ENCODE results near the gene PAK5.

PAK5 gene

DNA sequence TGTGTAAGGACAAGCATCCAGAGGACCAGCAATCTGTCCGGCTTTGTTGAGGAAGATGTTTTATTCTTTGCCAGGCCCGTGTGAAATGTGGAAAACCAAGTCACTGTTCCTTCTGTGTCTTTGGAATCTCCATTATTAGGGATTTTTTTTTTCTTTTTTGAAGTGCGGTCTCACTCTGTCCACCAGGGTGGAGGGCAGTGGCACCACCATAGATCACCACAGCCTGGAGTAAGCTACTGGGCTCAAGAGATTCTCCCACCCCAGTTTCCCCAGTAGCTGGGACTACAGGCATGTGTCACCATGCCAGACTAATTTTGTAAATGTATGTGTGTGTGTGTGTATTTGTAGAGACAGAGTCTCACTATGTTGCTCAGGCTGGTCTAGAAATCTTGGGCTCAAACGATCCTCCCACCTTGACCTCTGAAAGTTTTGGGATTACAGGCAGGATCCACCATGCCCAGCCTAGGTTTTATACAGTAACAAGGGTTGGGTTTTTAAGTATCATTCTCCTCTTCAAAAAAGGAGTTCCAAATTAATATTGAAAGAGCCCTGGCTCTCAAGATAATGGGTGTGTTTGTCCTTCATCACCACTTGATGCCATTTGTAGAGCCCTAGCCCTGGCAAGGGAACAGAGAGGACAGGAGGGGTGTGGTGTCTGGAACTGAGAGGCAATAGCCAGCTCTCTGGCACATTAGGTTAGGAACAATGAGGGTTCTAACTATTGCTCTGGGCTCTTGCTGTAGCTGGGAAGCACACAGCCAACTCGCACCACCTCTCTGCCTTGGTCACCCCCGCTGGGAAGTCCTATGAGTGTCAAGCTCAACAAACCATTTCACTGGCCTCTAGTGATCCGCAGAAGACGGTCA lies 321.3 kb downstream of the PAK5 start:
- TF ChIP-seq, protein P1, sequence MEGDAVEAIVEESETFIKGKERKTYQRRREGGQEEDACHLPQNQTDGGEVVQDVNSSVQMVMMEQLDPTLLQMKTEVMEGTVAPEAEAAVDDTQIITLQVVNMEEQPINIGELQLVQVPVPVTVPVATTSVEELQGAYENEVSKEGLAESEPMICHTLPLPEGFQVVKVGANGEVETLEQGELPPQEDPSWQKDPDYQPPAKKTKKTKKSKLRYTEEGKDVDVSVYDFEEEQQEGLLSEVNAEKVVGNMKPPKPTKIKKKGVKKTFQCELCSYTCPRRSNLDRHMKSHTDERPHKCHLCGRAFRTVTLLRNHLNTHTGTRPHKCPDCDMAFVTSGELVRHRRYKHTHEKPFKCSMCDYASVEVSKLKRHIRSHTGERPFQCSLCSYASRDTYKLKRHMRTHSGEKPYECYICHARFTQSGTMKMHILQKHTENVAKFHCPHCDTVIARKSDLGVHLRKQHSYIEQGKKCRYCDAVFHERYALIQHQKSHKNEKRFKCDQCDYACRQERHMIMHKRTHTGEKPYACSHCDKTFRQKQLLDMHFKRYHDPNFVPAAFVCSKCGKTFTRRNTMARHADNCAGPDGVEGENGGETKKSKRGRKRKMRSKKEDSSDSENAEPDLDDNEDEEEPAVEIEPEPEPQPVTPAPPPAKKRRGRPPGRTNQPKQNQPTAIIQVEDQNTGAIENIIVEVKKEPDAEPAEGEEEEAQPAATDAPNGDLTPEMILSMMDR (IDR thresholded peaks at IDR 0.05) = no peak

DNA sequence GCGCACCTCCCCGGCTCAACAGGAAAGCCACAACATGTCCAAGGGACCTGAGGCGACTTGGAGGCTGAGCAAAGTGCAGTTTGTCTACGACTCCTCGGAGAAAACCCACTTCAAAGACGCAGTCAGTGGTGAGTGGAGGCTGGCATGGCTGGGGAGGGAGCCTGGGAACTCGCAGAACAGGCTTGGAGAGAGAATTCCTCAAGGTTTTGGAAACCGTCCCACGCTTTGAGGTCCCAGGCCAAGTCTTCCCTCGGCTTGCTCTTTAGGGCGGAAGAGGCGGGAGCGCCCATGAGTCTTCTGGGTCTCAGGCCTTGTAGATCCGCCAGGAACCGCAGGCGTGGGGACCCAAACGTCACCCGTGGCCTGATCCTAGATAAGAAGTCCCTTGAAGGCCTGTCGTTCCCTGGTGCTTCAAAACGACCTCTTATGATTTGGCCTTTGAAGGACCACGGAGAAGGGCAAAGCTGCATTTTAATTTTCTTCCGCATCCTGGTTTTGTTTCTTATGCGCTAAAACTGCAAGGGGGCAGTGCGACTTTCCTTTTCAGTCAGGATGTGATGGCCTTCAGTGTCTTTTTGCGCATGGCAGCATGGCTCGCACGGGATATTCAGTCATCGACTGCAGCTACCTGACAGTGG lies 322.5 kb downstream of the PAK5 start:
- TF ChIP-seq, protein P1 (IDR thresholded peaks at IDR 0.05) = no peak

DNA sequence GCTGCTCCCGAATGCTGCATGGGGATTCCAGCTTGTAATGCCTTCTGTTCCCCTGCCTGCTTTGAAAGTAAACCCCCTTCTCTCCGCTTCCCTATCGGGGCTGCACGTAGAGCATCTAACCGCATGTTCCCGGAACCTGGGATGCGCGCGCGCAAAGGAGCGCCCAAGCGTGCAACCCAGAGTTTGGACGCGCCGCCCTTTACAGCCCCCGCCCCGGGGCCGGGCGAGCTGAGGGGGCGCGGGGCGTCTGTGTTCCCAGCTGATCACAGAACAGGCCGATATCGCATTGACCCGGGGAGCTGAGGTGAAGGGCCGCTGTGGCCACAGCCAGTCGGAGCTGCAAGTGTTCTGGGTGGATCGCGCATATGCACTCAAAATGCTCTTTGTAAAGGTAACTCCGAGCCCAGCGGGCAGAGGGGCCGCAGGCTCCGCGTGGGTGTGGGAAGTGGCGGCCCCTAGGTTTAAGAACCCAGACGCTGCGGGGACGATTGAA lies 323.1 kb downstream of the PAK5 start:
- TF ChIP-seq, protein P1 (IDR thresholded peaks at IDR 0.05) = no peak

DNA sequence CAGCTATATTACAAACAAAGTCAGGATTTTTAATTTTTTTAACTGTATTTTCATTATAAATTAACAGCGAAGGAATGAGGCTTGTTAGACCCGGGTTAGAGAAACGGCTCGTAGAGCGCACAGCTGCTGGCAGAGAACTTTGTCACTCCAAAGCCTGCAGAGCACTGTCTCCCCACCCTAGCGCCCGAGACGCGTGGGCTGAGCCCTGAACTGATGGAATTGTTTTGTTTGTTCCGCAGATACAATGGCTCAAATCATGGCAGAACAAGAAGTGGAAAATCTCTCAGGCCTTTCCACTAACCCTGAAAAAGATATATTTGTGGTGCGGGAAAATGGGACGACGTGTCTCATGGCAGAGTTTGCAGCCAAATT lies 323.7 kb downstream of the PAK5 start:
- TF ChIP-seq, protein P1 (IDR thresholded peaks at IDR 0.05) = no peak

DNA sequence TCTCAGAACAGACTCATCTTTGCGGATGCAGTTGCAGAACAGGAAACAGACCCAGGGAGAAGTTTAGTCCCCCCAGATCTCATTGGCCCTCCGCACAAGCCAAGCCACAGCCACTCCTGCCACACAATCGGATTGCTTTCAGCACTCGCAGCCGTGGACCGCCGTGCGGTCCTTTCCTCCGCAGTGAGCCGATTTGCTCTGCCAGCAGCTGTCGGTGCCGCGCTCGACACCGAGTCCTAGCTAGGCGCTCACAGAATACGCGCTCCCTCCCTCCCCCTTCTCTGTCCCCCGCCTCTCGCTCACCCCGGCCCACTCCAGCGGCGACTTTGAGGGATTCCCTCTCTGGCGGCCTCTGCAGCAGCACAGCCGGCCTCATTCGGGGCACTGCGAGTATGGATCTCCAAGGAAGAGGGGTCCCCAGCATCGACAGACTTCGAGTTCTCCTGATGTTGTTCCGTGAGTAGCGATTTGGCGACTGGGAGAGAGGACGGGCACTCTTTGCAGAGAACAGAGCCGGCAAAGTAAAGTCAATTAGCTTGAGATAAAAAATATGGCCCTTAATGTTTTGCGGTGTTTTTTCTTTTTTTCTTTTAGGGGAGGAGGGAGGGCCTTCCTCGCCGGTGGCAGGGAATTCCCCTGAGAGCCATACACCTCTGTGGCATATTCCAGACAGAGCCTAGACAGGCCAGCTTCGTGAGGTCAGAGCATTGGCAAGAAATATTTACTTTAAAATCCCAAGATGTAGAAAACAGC lies 324.2 kb downstream of the PAK5 start, which contains the start of gene LAMP5:
Gene LAMP5 (plus strand): TSS at position 130 of the 753 bp plus-strand sequence. CDS start 263 bp downstream, at position 393.
- TF ChIP-seq, protein P1 (IDR thresholded peaks at IDR 0.05) = no peak

DNA sequence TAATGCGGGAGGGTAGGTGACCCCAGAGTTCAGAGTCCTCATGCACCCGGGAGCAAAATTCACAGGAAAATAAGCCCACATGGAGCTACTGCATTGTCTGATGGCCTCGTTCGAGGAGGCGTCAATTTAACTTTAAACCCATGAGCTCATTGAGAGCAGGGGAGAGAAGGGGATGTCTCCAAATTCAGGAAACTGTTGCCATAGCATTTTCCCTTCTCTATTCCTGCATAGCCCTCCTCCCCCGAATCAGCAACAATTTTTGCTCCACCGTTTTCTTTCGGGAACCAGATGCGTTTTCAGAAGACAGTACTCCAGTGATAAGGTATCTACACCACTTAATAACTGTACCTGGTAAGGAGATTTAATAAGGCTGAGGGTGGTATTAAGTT lies 324.8 kb downstream of the PAK5 start:
- TF ChIP-seq, protein P1 (IDR thresholded peaks at IDR 0.05) = no peak

DNA sequence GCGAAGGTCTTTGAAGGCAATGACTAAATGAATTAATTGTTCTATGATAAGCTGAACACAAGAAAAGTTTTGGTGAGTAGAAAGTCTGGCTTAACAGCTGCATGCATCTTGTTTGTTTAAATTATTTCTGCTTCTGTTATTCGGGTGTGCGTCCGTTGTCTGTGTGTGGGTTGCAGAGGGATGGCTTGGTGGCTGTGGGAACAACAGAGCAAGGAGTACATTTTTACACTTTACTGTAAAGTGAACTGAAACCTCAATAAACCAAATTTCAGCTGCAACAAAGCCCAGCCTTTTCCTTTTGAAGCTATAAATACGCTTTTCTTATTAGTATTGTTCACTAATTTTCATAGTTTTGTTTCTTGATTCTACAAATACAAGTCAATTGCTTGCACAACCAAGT lies 328.0 kb downstream of the PAK5 start:
- TF ChIP-seq, protein P1 (IDR thresholded peaks at IDR 0.05) = no peak

Measured in LNCAP (cell line).